ENCODE data around the gene CHIC1. TPM values are rescaled to one million over a fixed set of nuclear protein-coding genes. Genes with fewer than 3 reads are reported as not detected.
"Not testable (repeated sequence)": the region's sequence is repeated elsewhere in the genome, so short reads cannot be mapped to it uniquely, and the experiment has no call there.

Gene CHIC1
- total RNA-seq, 3 donors from 2014 or later: 6.4 to 15.3 (median 7.9) TPM

DNA sequence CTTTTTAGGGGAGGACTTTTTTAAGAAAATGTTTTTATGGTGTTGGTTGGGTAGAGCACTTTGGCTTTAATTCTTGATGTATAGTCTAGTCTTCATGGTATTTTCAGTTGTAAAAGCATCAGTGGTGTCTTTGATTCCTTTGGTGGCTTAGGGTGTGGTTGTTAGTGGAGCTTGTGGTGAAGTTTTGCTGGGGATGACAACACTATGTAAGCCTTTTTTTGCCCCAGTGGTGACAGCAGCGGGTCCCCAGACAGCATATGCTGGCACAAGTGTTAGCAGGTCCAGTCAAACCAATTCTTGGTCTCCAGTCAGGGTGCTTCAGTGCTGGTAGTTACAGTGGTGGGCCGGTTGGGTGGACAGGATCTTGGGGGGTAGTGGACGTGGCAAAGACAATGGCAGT lies 52.0 kb downstream of the CHIC1 start:
- ATAC-seq: no peak

DNA sequence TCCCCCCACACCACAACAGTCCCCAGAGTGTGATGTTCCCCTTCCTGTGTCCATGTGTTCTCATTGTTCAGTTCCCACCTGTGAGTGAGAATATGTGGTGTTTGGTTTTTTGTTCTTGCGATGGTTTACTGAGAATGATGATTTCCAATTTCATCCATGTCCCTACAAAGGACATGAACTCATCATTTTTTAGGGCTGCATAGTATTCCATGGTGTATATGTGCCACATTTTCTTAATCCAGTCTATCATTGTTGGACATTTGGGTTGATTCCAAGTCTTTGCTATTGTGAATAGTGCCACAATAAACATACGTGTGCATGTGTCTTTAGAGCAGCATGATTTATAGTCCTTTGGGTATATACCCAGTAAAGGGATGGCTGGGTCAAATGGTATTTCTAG lies 78.7 kb downstream of the CHIC1 start:
- H3K4me1 ChIP-seq (ENCODE audit: low read depth); intact Hi-C loops (cut with DNase I, micrococcal nuclease); H3K4me3 ChIP-seq; DNase-seq; H3K36me3 ChIP-seq (ENCODE audit: low read depth); H3K9me3 ChIP-seq; ATAC-seq: not testable (repeated sequence)

More for the DNA sequence above, 52.0 kb downstream of the CHIC1 start:
- no peak for DNase-seq
- intact Hi-C loops (cut with DNase I, micrococcal nuclease): no loop called here
- Histone ChIP-seq H3K4me1 (ENCODE audit: low read depth) (no peaks in the 10 kb centered on the region), H3K9me3 (no peaks in the 10 kb centered on the region), H3K36me3 (ENCODE audit: low read depth) (no peaks in the 10 kb centered on the region), H3K4me3 (no peak overlapping the region)
- TF ChIP-seq, protein P1, sequence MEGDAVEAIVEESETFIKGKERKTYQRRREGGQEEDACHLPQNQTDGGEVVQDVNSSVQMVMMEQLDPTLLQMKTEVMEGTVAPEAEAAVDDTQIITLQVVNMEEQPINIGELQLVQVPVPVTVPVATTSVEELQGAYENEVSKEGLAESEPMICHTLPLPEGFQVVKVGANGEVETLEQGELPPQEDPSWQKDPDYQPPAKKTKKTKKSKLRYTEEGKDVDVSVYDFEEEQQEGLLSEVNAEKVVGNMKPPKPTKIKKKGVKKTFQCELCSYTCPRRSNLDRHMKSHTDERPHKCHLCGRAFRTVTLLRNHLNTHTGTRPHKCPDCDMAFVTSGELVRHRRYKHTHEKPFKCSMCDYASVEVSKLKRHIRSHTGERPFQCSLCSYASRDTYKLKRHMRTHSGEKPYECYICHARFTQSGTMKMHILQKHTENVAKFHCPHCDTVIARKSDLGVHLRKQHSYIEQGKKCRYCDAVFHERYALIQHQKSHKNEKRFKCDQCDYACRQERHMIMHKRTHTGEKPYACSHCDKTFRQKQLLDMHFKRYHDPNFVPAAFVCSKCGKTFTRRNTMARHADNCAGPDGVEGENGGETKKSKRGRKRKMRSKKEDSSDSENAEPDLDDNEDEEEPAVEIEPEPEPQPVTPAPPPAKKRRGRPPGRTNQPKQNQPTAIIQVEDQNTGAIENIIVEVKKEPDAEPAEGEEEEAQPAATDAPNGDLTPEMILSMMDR (IDR thresholded peaks at IDR 0.05): no peak

GRCh38 chrX:73647212-73647611 lies 84.2 kb downstream of the CHIC1 start:
- no peak overlapping the region for H3K4me3 ChIP-seq
- TF ChIP-seq, protein P1 (IDR thresholded peaks at IDR 0.05): no peak
- H3K9me3 ChIP-seq: peaks cover 3% of the 10 kb centered on the region
- intact Hi-C loops (cut with DNase I, micrococcal nuclease): no loop called here
- H3K4me1 ChIP-seq (ENCODE audit: low read depth): no peaks in the 10 kb centered on the region
- DNase-seq: no peak
- H3K36me3 ChIP-seq (ENCODE audit: low read depth): no peaks in the 10 kb centered on the region
- ATAC-seq: no peak

- Histone ChIP-seq H3K36me3 (ENCODE audit: low read depth) (no peaks in the 10 kb centered on the region), H3K4me3 (no peak overlapping the region), H3K9me3 (peaks cover 3% of the 10 kb centered on the region), H3K4me1 (ENCODE audit: low read depth) (no peaks in the 10 kb centered on the region)
- ATAC-seq: no peak
- DNase-seq: no peak
- intact Hi-C loops (cut with DNase I, micrococcal nuclease): no loop called here
- TF ChIP-seq, protein P1 (IDR thresholded peaks at IDR 0.05): no peak
Observed at GRCh38 chrX:73647632-73648322, 84.8 kb downstream of the CHIC1 start.

DNA sequence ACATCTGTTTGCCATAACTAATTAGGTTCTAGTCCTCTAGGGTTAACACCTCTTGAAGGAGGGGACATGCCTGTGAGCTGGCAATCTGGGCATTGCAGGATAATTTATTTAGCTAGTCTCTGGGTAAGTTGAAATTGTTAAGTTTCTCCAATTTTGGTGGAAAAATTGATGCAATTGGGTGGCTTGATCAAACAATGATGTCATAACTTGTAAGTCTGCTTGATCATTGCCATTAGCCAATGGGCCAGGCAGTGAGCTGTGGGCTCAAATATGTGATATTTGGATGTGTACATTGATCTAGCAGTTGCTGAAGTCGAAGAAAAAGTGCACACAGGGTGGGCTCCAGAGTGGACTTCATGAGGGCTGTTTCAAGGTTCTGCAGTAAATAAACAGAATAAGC lies 98.3 kb downstream of the CHIC1 start:
- intact Hi-C loops (cut with DNase I, micrococcal nuclease); DNase-seq; H3K4me3 ChIP-seq; H3K4me1 ChIP-seq (ENCODE audit: low read depth); H3K9me3 ChIP-seq; ATAC-seq; H3K36me3 ChIP-seq (ENCODE audit: low read depth): not testable (repeated sequence)

- TF ChIP-seq, protein P1 (IDR thresholded peaks at IDR 0.05): no peak
- Histone ChIP-seq H3K9me3 (peaks cover 7% of the 10 kb centered on the region), H3K36me3 (ENCODE audit: low read depth) (no peaks in the 10 kb centered on the region), H3K4me1 (ENCODE audit: low read depth) (no peaks in the 10 kb centered on the region), H3K4me3 (no peak overlapping the region)
- DNase-seq (no peak), ATAC-seq (no peak)
- intact Hi-C loops (cut with DNase I, micrococcal nuclease): no loop called here
Observed at GRCh38 chrX:73668779-73669178, 105.8 kb downstream of the CHIC1 start.

- ATAC-seq (no peak), DNase-seq (no peak)
- intact Hi-C loops (cut with DNase I, micrococcal nuclease): no loop called here
- no peaks in the 10 kb centered on the region for H3K4me1 ChIP-seq (ENCODE audit: low read depth)
- H3K36me3 ChIP-seq (ENCODE audit: low read depth): no peaks in the 10 kb centered on the region
- TF ChIP-seq, protein P1 (IDR thresholded peaks at IDR 0.05): no peak
- no peak overlapping the region for H3K4me3 ChIP-seq
- no peaks in the 10 kb centered on the region for H3K9me3 ChIP-seq
Observed at GRCh38 chrX:73681408-73681807, 118.4 kb downstream of the CHIC1 start.

Data from mucosa of descending colon (tissue), 3 donors.